Measurements from ENCODE around the gene SHISA7. TPM values are rescaled to one million over a fixed set of nuclear protein-coding genes. Genes with fewer than 3 reads are reported as not detected.

Gene SHISA7
- total RNA-seq, 1 donor: not detected

- no peak for DNase-seq (ENCODE audit: low read depth)
- TF ChIP-seq CTCF (IDR thresholded peaks at IDR 0.05; ENCODE audit: insufficient read depth, low read length): no peak
- H3K4me3 ChIP-seq (ENCODE audit: low read depth, low read length): no peak overlapping the region
Observed at GRCh38 chr19:55443824-55444480, 852 bp upstream of the SHISA7 start.

- H3K4me3 ChIP-seq (ENCODE audit: low read depth, low read length): no peak overlapping the region
- TF ChIP-seq CTCF (IDR thresholded peaks at IDR 0.05; ENCODE audit: insufficient read depth, low read length): no peak
- no peak for DNase-seq (ENCODE audit: low read depth)
Observed at GRCh38 chr19:55442372-55442961, 633 bp downstream of the SHISA7 start.

- TF ChIP-seq CTCF (IDR thresholded peaks at IDR 0.05; ENCODE audit: insufficient read depth, low read length): no peak
- no peak for DNase-seq (ENCODE audit: low read depth)
- no peak overlapping the region for H3K4me3 ChIP-seq (ENCODE audit: low read depth, low read length)
Observed at GRCh38 chr19:55441692-55442321, 1.3 kb downstream of the SHISA7 start.

GRCh38 chr19:55441319-55441691 is 1.8 kb downstream of the SHISA7 start:
- no peak for DNase-seq (ENCODE audit: low read depth)
- H3K4me3 ChIP-seq (ENCODE audit: low read depth, low read length): no peak overlapping the region
- TF ChIP-seq CTCF (IDR thresholded peaks at IDR 0.05; ENCODE audit: insufficient read depth, low read length): no peak

- no peak for DNase-seq (ENCODE audit: low read depth)
- no peak for TF ChIP-seq CTCF (IDR thresholded peaks at IDR 0.05; ENCODE audit: insufficient read depth, low read length)
- no peak overlapping the region for H3K4me3 ChIP-seq (ENCODE audit: low read depth, low read length)
Observed at GRCh38 chr19:55440411-55441105, 2.5 kb downstream of the SHISA7 start.

GRCh38 chr19:55439052-55439451 is 4.0 kb downstream of the SHISA7 start:
- no peak overlapping the region for H3K4me3 ChIP-seq (ENCODE audit: low read depth, low read length)
- TF ChIP-seq CTCF (IDR thresholded peaks at IDR 0.05; ENCODE audit: insufficient read depth, low read length): no peak
- DNase-seq (ENCODE audit: low read depth): no peak
